Mesangial cell (primary cell): ENCODE measurements around the gene GPER1. TPM values are rescaled to one million over a fixed set of nuclear protein-coding genes. Genes with fewer than 3 reads are reported as not detected.

Source experiments
- total RNA-seq: library from RNA; depleted of rRNA; stranded (reverse); fragments of >200 nt; gene quantifications from 2 replicates; pipeline ENCODE4 v1.2.3, GENCODE V29; 2015

The GPER1 gene
- total RNA-seq: 2.6 and 2.9 TPM in 2 replicates

DNA sequence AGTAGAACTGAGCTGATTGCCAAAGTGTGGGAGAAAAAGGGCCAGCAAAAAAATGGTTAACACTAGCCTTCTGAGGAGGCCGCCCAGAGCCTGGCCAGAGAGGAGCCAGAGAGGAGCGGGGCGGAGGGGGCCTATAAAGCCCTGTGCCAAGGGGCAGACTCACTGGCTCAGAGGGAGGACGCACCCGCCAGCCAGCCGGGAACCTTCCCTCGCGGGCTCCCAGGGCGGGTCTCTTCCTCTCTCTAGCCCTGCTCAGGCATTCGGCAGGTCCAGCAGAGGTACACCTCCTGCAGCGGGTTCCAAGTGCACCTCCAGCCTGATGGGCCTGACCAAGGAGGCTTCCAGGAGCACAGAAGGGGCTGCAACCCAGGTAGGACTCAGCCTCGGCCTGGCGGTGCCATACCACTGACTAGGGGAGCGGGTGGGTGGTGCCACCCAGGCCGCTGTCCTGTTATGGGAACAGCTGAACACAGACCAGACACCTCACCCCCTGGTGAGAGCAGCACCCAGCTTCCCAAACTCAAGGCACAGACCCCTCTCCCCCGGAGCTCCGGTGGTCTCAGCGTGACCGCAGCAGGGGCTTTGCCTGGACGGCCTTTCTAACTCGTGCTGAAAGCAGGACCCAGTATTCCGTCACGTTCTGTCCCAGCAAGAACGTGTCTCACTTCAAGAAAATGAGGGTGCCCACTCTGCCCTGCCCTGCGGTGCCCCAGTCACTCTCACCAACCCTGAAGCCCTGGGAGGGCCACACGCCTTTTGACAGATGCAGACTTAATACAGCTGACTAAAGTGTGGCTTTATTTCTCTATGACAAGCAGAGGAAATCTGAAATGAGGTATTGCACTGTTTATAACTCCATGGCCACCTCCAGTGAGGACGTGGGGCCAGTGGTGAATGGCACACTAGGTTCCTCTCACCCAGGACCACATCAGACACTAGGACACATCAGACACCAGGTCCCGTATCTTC, at the start of gene GPER1:
Gene GPER1 (plus strand): TSS at position 162 of the 969 bp plus-strand sequence. CDS start 3,616 bp downstream, outside the sequence.

DNA sequence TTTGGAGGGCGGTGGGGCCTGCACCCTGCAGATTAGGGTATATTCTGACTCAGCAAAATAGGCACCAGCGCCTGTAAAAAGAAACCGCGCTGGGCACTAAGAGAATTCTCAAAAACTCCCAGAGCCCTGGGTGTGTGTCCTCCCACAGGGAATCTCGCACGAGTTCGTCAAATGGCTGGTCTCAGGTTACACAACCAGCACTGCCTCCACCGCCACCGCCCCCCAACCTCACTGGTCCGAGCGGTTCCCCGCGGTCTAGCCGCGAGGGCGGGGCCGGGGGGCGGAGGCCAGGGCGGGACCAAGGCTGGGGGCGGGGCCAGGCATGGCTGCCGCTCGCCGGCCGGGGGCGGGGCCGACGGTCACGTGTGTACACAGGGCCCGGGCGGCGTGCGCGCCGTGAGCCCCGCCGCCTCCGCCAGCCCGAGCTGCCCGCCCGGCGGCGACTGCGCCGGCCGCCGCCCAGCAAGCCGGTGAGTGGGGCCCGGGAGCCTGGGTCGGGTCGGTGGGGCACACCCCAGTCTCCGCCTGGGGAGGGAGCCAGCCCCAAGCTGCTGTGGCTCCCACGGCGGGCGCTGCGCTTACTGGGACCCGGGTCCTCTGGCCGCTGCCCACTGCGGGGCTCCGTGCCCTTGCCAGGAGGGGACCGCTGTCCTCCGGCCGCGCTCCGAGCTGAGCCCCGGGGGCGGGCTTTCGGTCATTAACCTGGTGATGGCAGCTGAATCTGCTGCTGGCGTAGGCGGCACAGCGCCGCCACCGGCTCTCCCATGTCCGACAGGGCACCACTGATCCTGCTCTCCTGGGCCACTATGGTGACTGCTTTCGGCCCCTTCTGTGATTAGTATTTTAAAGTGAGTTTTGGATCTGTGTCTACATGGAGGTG, 43.5 kb upstream of the GPER1 start, which contains the start of gene GPR146:
Gene GPR146 (plus strand): TSS at position 358 of the 880 bp plus-strand sequence. CDS start 12,970 bp downstream, outside the sequence.

Other genes starting within 250 kb of the GPER1 start
- 42.2 and 43.9 TPM in 2 replicates for gene GET4, start 211.6 kb upstream of the GPER1 start, total RNA-seq
- 0.98 and 6.6 TPM in 2 replicates for gene ADAP1, start 133.4 kb upstream of the GPER1 start, total RNA-seq
- gene COX19, start 112.6 kb upstream of the GPER1 start, total RNA-seq: 3.4 and 5.1 TPM in 2 replicates
- 0.63 TPM in 1 of 2 replicates, not detected in the other for gene CYP2W1, start 104.9 kb upstream of the GPER1 start, total RNA-seq
- gene GPR146, start 43.6 kb upstream of the GPER1 start, total RNA-seq: under 0.01 and 1.5 TPM in 2 replicates
- 13.8 and 29.5 TPM in 2 replicates for gene ZFAND2A, start 72.1 kb downstream of the GPER1 start, total RNA-seq
- not detected in 2 replicates for gene UNCX, start 144.8 kb downstream of the GPER1 start, total RNA-seq